Neural cell (in vitro differentiated cells): Measurements from ENCODE around the gene NUDT3. TPM values are rescaled to one million over a fixed set of nuclear protein-coding genes. Genes with fewer than 3 reads are reported as not detected.

Experiments used
- H2AFZ ChIP-seq: fragments of 200-600, 300-800 bp; sonication (generic), shearing (Covaris generic); 2 replicates; pipeline ENCODE4 v1.6.0; 2014; ENCODE audit warnings: low read depth, mild to moderate bottlenecking, antibody characterized with exemption, low read length, moderate library complexity
- H3F3A ChIP-seq: fragments of 200-600 bp; shearing (Covaris generic); 2 replicates; pipeline ENCODE4 v1.6.1; 2016; ENCODE audit warnings: mild to moderate bottlenecking, moderate library complexity, mixed read lengths, antibody characterized with exemption, low read length; ENCODE audit not compliant: insufficient read depth, poor library complexity, severe bottlenecking
- H3K27ac ChIP-seq: fragments of 200-600, 300-800 bp; sonication (generic), shearing (Covaris generic); 2 replicates; pipeline ENCODE4 v1.5.1; 2014; ENCODE audit warnings: mild to moderate bottlenecking, low read length, moderate library complexity
- H3K27me3 ChIP-seq: fragments of 300-800, 200-600 bp; sonication (generic), shearing (Covaris generic); 2 replicates; pipeline ENCODE4 v1.6.0; 2014; ENCODE audit warnings: mild to moderate bottlenecking, low read depth, low read length, moderate library complexity; ENCODE audit not compliant: insufficient read depth
- H3K36me3 ChIP-seq: fragments of 300-800, 200-600 bp; sonication (generic), shearing (Covaris generic); 2 replicates; pipeline ENCODE4 v1.5.1; 2014; ENCODE audit warnings: mild to moderate bottlenecking, antibody characterized with exemption, low read length, moderate library complexity; ENCODE audit not compliant: insufficient read depth
- H3K4me2 ChIP-seq: fragments of 300-800, 200-600 bp; sonication (generic), shearing (Covaris generic); 2 replicates; pipeline ENCODE4 v1.6.0; 2014; ENCODE audit warnings: mild to moderate bottlenecking, low read length
- H3K4me3 ChIP-seq: fragments of 300-800, 200-600 bp; sonication (generic), shearing (Covaris generic); 2 replicates; pipeline ENCODE4 v1.5.1; 2014; ENCODE audit warnings: mild to moderate bottlenecking, low read length, moderate library complexity
- H3K79me2 ChIP-seq: fragments of 200-600 bp; shearing (Covaris generic); replicated peaks from 2 replicates; pipeline ENCODE4 v1.6.0; 2014; ENCODE audit warnings: mild to moderate bottlenecking, low read length, moderate library complexity; ENCODE audit not compliant: insufficient read depth
- H3K9ac ChIP-seq: fragments of 300-800, 200-600 bp; sonication (generic), shearing (Covaris generic); 2 replicates; pipeline ENCODE4 v1.6.1; 2016; ENCODE audit warnings: mild to moderate bottlenecking, low read length, mixed read lengths
- H3K9me2 ChIP-seq: fragments of 200-600 bp; shearing (Covaris generic); 2 replicates; pipeline ENCODE4 v1.6.1; 2016; ENCODE audit warnings: mild to moderate bottlenecking, low read length, mixed read lengths; ENCODE audit not compliant: insufficient read depth
- H3K9me3 ChIP-seq: fragments of 200-600, 300-800 bp; sonication (generic), shearing (Covaris generic); 2 replicates; pipeline ENCODE4 v1.6.1; 2016; ENCODE audit warnings: mild to moderate bottlenecking, mixed run types, low read length, moderate library complexity, mixed read lengths
- H4K20me1 ChIP-seq: fragments of 200-600 bp; shearing (Covaris generic); 2 replicates; pipeline ENCODE4 v1.6.1; 2016; ENCODE audit warnings: mild to moderate bottlenecking, mixed run types; ENCODE audit not compliant: insufficient read depth
- CTCF ChIP-seq: fragments of 450-650 bp; IDR thresholded peaks from 2 replicates; pipeline ENCODE4 v1.5.1; 2014; ENCODE audit warnings: antibody characterized with exemption, mild to moderate bottlenecking, moderate library complexity; ENCODE audit not compliant: poor library complexity, severe bottlenecking
- EP300 ChIP-seq: fragments of 450-650 bp; conservative IDR thresholded peaks from 2 replicates; pipeline ENCODE4 v1.6.1; 2014; ENCODE audit warnings: antibody characterized with exemption, mild to moderate bottlenecking, moderate library complexity; ENCODE audit not compliant: poor library complexity, severe bottlenecking
- EZH2 ChIP-seq: fragments of 200-600, 300-800 bp; shearing (Covaris generic), sonication (generic); IDR thresholded peaks from 2 replicates; pipeline ENCODE4 v1.6.1; 2014; ENCODE audit warnings: antibody characterized with exemption, low read length, borderline replicate concordance, mild to moderate bottlenecking; ENCODE audit not compliant: insufficient read depth, poor library complexity, severe bottlenecking
- MXI1 ChIP-seq: fragments of 450-650 bp; conservative IDR thresholded peaks from 2 replicates; pipeline ENCODE4 v1.6.1; 2014; ENCODE audit warnings: antibody characterized with exemption, mild to moderate bottlenecking; ENCODE audit not compliant: poor library complexity, severe bottlenecking
- POLR2AphosphoS5 ChIP-seq: IDR thresholded peaks from 2 replicates; pipeline ENCODE4 v1.6.1; 2012
- RAD21 ChIP-seq: fragments of 450-650 bp; conservative IDR thresholded peaks from 2 replicates; pipeline ENCODE4 v1.6.1; 2014; ENCODE audit warnings: antibody characterized with exemption, mild to moderate bottlenecking, moderate library complexity
- REST ChIP-seq: IDR thresholded peaks from 2 replicates; pipeline ENCODE4 v1.6.1; 2012; ENCODE audit warnings: borderline replicate concordance
- SMC3 ChIP-seq: fragments of 450-650 bp; conservative IDR thresholded peaks from 2 replicates; pipeline ENCODE4 v1.6.1; 2014; ENCODE audit warnings: antibody characterized with exemption, mild to moderate bottlenecking, moderate library complexity; ENCODE audit not compliant: poor library complexity
- TAF1 ChIP-seq: IDR thresholded peaks from 2 replicates; pipeline ENCODE4 v1.6.1; 2012; ENCODE audit warnings: low read depth
- polyA plus RNA-seq: library from polyadenylated mRNA; depleted of rRNA; stranded (reverse); fragments of >200 nt; gene quantifications from 2 replicates; pipeline ENCODE4 v1.2.3, GENCODE V29; 2014

Gene NUDT3
- polyA plus RNA-seq, 1 donor from 2014 or later, result 80.2 TPM

- Histone ChIP-seq H2AFZ (no peak overlapping the region), H3K36me3 (no peaks in the 10 kb centered on the region), H3K9ac (no peak overlapping the region), H4K20me1 (peaks cover 4% of the 10 kb centered on the region), H3K4me3 (no peak overlapping the region), H3K9me2 (no peaks in the 10 kb centered on the region), H3F3A (no peaks in the 10 kb centered on the region), H3K9me3 (no peaks in the 10 kb centered on the region), H3K4me2 (no peak overlapping the region), H3K27me3 (no peaks in the 10 kb centered on the region), H3K79me2 (peaks cover 80% of the 10 kb centered on the region), H3K27ac (no peak overlapping the region)
- no peak for TF ChIP-seq REST
- no peak for TF ChIP-seq RAD21
- TF ChIP-seq MXI1, result no peak
- no peak for TF ChIP-seq EP300
- no peak for TF ChIP-seq SMC3
- no peak for TF ChIP-seq EZH2
- TF ChIP-seq TAF1, result no peak
- no peak for TF ChIP-seq CTCF
Measured at GRCh38 chr6:34383656-34384320, 8.7 kb downstream of the NUDT3 start.

GRCh38 chr6:34383161-34383631 lies 9.3 kb downstream of the NUDT3 start:
- TF ChIP-seq MXI1 (no peak), REST (no peak), POLR2AphosphoS5 (no peak), EP300 (no peak), SMC3 (no peak), EZH2 (no peak), CTCF (no peak), TAF1 (no peak), RAD21 (no peak)
- H3K9ac ChIP-seq, result no peak overlapping the region
- no peak overlapping the region for H3K27ac ChIP-seq
- no peaks in the 10 kb centered on the region for H3K9me3 ChIP-seq
- H2AFZ ChIP-seq, result no peak overlapping the region
- peaks cover 6% of the 10 kb centered on the region for H4K20me1 ChIP-seq
- no peaks in the 10 kb centered on the region for H3K9me2 ChIP-seq
- H3K79me2 ChIP-seq, result peaks cover 80% of the 10 kb centered on the region
- no peaks in the 10 kb centered on the region for H3K36me3 ChIP-seq
- no peak overlapping the region for H3K4me3 ChIP-seq
- H3K4me2 ChIP-seq, result no peak overlapping the region
- no peaks in the 10 kb centered on the region for H3F3A ChIP-seq
- H3K27me3 ChIP-seq, result no peaks in the 10 kb centered on the region
